Breast epithelium (tissue), 4 donors: ENCODE measurements around the gene SPESP1. TPM values are rescaled to one million over a fixed set of nuclear protein-coding genes. Genes with fewer than 3 reads are reported as not detected.

Experiments used
- DNase-seq, 2 donors: peaks; one replicate each; pipeline ENCODE4 v3.0.0-alpha.2; 2019; ENCODE audit warnings: low spot score in 2 of 2
- H3K27ac ChIP-seq, 2 donors: fragments of 200-600 bp; sonication (generic) in 1 of 2; one replicate each; pipeline ENCODE4 v1.5.1; 2016 to 2019; ENCODE audit warnings: mild to moderate bottlenecking in 1 of 2
- H3K27me3 ChIP-seq, 2 donors: fragments of 200-600 bp; sonication (generic) in 1 of 2; one replicate each; pipeline versions ENCODE4 v1.5.1 to v1.6.0; 2017 to 2019; ENCODE audit warnings: control low read depth in 1 of 2, mild to moderate bottlenecking in 1 of 2
- H3K36me3 ChIP-seq: fragments of 200-600 bp; one replicate; pipeline ENCODE4 v1.5.1; 2019
- H3K4me1 ChIP-seq, 2 donors: fragments of 200-600 bp; sonication (generic); one replicate each; pipeline ENCODE4 v1.5.1; 2016 to 2019; ENCODE audit warnings: control low read depth in 1 of 2
- H3K4me3 ChIP-seq, 3 donors: fragments of 200-600 bp; sonication (generic); 1 replicate in 2 of 3; 2 replicates in 1 of 3; pipeline ENCODE4 v1.5.1; 2016 to 2019; ENCODE audit warnings: mild to moderate bottlenecking in 3 of 3, moderate library complexity in 2 of 3
- H3K9me3 ChIP-seq, 2 donors: fragments of 200-600 bp; sonication (generic) in 1 of 2; one replicate each; pipeline ENCODE4 v1.5.1; 2016 to 2019; ENCODE audit warnings: control low read depth in 1 of 2
- CTCF ChIP-seq, 3 donors: fragments of 450-650 bp; IDR thresholded peaks; one replicate each; pipeline ENCODE4 v1.5.1; 2016 to 2017; ENCODE audit warnings: antibody characterized with exemption in 3 of 3, mild to moderate bottlenecking in 3 of 3, moderate library complexity in 3 of 3
- POLR2A ChIP-seq: fragments of 450-650 bp; IDR thresholded peaks from one replicate; pipeline ENCODE4 v1.6.1; 2016; ENCODE audit warnings: antibody characterized with exemption, mild to moderate bottlenecking, moderate library complexity
- POLR2AphosphoS5 ChIP-seq, 3 donors: sonication (generic); formaldehyde crosslinking; IDR thresholded peaks; one replicate each; pipeline ENCODE4 v1.6.1; 2017; ENCODE audit warnings: antibody characterized with exemption in 3 of 3
- intact Hi-C: fragments of 100-400 bp; cut with DNase I; formaldehyde crosslinking; loops from one replicate; pipeline ENCODE4 v1.15.1; 2023; ENCODE audit warnings: low total_unique reads
- total RNA-seq, 3 donors: library from RNA; depleted of rRNA; stranded (reverse); fragments of >200 nt; gene quantifications; one replicate each; pipeline ENCODE4 v1.1.0, GENCODE V29; 2016

SPESP1 gene
- total RNA-seq, 3 donors from 2014 or later, result 5.1 to 7.9 (median 6.1) TPM

- H3K4me1 ChIP-seq, result no peaks in the 10 kb centered on the region
- H3K27me3 ChIP-seq, result no peaks in the 10 kb centered on the region
- peaks cover 0 to 2% of the 10 kb centered on the region in 2 donors for H3K9me3 ChIP-seq
- TF ChIP-seq POLR2A (no peak), CTCF (IDR thresholded peaks at IDR 0.05) (no peak), POLR2AphosphoS5 (IDR thresholded peaks at IDR 0.05) (no peak)
- intact Hi-C loops, result no loop called here
- DNase-seq, result no peak
- H3K4me3 ChIP-seq, result no peak overlapping the region
- H3K36me3 ChIP-seq, result no peaks in the 10 kb centered on the region
- H3K27ac ChIP-seq, result no peak overlapping the region
These were observed 51.6 kb downstream of the SPESP1 start for GRCh38 chr15:68981941-68982340.

- Histone ChIP-seq H3K4me1 (no peaks in the 10 kb centered on the region), H3K9me3 (no peaks in the 10 kb centered on the region), H3K36me3 (no peaks in the 10 kb centered on the region), H3K4me3 (no peak overlapping the region), H3K27me3 (no peaks in the 10 kb centered on the region), H3K27ac (no peak overlapping the region)
- intact Hi-C loops, result no loop called here
- no peak for TF ChIP-seq CTCF (IDR thresholded peaks at IDR 0.05)
- TF ChIP-seq POLR2A, result no peak
- no peak for TF ChIP-seq POLR2AphosphoS5 (IDR thresholded peaks at IDR 0.05)
- DNase-seq, result no peak
These were observed 52.7 kb downstream of the SPESP1 start for GRCh38 chr15:68982976-68983563.

GRCh38 chr15:68983961-68984481 is 53.7 kb downstream of the SPESP1 start:
- Histone ChIP-seq H3K36me3 (no peaks in the 10 kb centered on the region), H3K4me1 (no peaks in the 10 kb centered on the region), H3K4me3 (no peak overlapping the region), H3K27ac (no peak overlapping the region), H3K27me3 (no peaks in the 10 kb centered on the region), H3K9me3 (no peaks in the 10 kb centered on the region)
- DNase-seq, result no peak
- TF ChIP-seq POLR2AphosphoS5 (IDR thresholded peaks at IDR 0.05) (no peak), POLR2A (no peak), CTCF (IDR thresholded peaks at IDR 0.05) (no peak)
- intact Hi-C loops, result no loop called here

- intact Hi-C loops, result no loop called here
- no peaks in the 10 kb centered on the region for H3K27me3 ChIP-seq
- H3K4me1 ChIP-seq, result no peaks in the 10 kb centered on the region
- no peak overlapping the region for H3K27ac ChIP-seq
- DNase-seq, result no peak
- no peaks in the 10 kb centered on the region for H3K36me3 ChIP-seq
- H3K9me3 ChIP-seq, result no peaks in the 10 kb centered on the region
- TF ChIP-seq POLR2A (no peak), POLR2AphosphoS5 (IDR thresholded peaks at IDR 0.05) (no peak)
- H3K4me3 ChIP-seq, result no peak overlapping the region
These were observed 54.3 kb downstream of the SPESP1 start for GRCh38 chr15:68984586-68984985.

GRCh38 chr15:68985361-68985891 is 55.1 kb downstream of the SPESP1 start:
- DNase-seq, result no peak
- no peaks in the 10 kb centered on the region for H3K4me1 ChIP-seq
- no peak overlapping the region for H3K27ac ChIP-seq
- no peaks in the 10 kb centered on the region for H3K36me3 ChIP-seq
- intact Hi-C loops, result no loop called here
- H3K4me3 ChIP-seq, result no peak overlapping the region
- H3K27me3 ChIP-seq, result no peaks in the 10 kb centered on the region
- TF ChIP-seq POLR2A, result no peak
- no peak for TF ChIP-seq CTCF (IDR thresholded peaks at IDR 0.05)
- TF ChIP-seq POLR2AphosphoS5 (IDR thresholded peaks at IDR 0.05), result no peak
- H3K9me3 ChIP-seq, result no peaks in the 10 kb centered on the region
